ENCODE results near the gene SPTBN4.
A peak's percentile ranks its signal among the peaks of the same experiment; 100 is the strongest.
"Not testable (repeated sequence)": the region's sequence is repeated elsewhere in the genome, so short reads cannot be mapped to it uniquely, and the experiment has no call there.

SPTBN4 gene

DNA sequence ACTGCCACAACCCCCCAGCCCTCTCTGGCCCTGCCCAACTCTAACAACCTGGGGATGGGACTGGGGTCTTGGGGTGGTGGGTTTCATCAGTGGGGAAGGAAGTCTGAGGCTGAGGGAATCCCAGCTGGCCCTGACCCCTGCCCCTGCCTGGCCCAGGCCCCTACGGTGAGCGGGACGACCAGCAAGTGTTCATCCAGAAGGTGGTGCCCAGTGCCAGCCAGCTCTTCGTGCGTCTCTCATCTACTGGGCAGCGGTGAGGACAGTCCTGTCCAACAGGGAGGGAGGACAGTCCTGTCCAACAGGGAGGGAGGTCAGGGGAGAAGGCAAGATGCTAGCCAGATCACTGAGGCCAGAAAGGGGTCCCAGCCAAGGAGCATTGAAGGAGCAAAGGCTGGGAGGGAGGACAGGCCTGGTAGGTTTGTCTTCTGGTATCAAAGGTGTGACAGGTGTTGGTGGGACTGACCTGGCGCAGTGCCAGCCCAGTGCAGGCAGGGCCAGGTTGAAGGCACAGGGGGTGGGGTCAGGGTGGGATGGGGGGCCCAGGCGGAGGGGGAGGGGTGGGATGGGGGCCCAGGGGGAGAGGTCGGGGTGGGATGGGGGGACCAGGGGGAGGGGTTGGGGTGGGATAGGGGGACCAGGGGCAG is 122.2 kb downstream of the SPTBN4 start:
- no peak for DNase-seq
- ATAC-seq, result no peak

DNA sequence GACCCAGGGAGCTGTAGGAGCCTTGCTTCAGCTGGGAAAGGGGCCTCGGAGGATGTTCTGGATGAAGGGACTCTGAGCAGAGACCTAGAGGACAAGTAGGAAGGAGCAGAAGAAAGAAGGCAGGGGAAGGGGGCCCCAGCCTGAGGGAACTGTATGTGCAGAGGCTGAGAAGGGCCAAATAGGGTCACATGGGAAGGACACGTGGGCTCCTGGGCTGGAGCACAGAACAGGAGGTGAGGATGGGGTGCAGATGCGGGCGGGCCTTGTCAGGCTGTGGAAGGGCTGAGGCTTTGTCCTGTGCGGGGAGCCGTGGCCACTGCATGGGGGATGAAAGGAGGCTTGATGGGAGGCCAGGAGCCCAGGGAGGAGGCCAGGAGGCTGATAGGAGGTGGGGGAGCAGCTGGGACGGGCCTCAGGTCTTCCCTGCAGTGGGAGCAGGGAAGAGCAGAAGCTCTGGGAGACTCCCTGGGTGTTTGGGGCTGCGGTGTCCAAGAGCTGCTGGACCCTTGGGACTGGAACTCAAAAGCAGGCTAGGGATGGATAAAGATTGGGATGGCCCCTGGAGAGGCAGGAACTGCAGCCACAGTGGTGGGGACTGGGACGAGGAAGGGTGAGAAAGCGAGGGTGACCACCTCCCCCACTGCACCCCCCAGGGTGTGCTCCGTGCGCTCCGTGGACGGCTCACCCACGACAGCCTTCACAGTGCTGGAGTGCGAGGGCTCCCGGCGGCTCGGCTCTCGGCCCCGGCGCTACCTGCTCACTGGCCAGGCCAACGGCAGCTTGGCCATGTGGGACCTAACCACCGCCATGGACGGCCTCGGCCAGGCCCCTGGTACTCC is 123.0 kb downstream of the SPTBN4 start:
- DNase-seq (no peak), ATAC-seq (no peak)

DNA sequence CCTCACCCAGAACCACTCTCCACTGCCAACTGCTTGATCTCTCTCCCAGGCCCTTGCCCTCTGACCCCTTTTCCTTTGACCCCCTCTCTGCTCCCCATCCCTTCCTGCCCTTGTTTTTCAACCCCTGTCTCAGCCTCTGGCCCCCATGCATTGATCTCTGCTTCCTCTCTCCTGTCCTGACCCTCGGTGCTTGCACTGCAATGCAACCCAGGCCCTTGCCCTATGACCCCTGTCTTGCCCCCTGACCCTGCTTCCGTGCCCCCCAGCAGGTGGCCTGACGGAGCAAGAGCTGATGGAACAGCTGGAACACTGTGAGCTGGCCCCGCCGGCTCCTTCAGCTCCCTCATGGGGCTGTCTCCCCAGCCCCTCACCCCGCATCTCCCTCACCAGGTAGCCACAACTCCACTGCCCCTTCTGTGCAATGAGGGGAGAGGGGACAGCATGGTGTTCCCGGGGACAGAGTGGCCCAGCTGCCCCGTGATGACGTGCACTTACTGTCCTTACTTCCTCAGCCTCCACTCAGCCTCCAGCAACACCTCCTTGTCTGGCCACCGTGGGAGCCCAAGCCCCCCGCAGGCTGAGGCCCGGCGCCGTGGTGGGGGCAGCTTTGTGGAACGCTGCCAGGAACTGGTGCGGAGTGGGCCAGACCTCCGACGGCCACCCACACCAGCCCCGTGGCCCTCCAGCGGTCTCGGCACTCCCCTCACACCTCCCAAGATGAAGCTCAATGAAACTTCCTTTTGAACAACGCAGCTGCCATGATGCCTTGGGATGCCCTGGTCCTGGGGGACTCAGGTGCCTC is 123.9 kb downstream of the SPTBN4 start:
- ATAC-seq (no peak), DNase-seq (no peak)

DNA sequence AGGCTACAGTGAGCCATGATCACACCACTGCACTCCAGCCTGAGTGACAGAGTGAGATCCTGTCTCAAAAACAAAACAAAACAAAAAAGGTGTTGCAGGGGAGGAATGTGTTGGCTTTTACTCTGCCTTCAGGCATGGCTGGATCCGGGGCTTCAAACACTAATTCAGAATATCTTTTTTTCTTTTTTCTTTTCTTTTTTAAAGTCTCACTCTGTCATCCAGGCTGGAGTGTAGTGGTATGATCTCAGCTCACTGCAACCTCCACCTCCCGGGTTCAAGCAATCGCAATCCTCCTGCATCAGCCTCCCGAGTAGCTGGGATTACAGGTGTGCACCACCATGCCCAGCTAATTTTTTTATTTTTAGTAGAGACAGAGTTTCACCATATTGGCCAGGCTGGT is 124.9 kb downstream of the SPTBN4 start:
- not testable (repeated sequence) for DNase-seq, ATAC-seq

DNA sequence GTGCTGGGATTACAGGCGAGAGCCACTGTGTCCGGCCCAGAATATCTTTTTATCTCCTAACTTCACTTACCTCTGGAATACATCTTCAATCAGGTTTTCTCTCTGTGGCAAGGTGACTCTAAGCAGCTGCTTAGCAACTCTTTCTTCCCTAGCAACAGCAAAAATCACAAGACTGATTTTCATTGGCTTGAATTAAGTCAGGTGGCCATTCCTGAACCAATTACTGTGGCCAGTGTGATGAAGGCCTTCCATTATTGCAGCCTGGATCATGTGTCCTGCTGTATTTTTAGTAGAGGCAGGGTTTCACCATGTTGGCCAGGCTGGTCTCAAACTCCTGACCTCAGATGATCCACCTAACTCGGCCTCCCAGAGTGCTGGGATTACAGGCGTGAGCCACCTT is 125.4 kb downstream of the SPTBN4 start:
- ATAC-seq (peak; percentile 41), DNase-seq (no peak)

DNA sequence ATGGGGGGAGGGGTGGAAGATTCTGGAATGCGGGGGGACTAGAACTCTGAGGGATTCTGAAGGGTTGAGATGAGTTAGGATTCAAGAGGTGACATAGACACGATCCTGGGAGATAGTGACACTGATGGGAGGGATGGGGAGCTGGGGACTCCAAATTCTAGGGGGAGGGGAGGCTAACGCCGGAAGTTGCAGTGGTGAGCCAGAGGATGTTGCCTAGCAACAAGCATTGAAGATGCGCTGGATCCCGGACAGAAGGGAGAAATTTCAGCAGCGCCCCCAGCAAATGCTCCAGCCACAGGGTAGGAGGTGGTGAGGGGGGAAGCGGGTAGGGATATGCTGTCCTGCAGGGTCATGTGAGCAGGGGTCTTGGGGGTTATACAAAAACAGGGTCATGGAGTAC is 127.5 kb downstream of the SPTBN4 start:
- ATAC-seq (no peak), DNase-seq (no peak)

DNA sequence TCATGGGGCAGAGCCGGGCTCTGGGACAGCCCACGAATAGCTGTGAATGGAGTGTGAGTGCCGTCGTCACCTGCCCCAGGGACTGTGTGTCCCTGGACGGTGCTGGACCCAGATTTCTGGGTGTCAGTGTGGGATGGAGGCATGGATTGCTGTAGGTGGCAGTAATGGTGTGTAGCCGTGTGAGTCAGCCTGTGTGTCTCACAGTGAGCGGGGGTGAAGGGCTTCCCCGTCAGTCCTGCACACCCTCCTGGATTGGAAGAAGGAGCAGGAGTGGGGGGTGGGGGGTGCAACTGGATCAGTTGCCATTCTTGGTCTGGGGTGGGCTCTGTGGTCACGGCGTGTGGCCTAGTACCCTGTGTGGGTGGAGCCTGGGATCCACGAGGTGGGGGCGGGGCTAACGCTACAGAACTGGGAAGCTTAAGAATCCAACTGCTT is 127.9 kb downstream of the SPTBN4 start:
- ATAC-seq, result peak; percentile 33
- DNase-seq, result no peak

DNA sequence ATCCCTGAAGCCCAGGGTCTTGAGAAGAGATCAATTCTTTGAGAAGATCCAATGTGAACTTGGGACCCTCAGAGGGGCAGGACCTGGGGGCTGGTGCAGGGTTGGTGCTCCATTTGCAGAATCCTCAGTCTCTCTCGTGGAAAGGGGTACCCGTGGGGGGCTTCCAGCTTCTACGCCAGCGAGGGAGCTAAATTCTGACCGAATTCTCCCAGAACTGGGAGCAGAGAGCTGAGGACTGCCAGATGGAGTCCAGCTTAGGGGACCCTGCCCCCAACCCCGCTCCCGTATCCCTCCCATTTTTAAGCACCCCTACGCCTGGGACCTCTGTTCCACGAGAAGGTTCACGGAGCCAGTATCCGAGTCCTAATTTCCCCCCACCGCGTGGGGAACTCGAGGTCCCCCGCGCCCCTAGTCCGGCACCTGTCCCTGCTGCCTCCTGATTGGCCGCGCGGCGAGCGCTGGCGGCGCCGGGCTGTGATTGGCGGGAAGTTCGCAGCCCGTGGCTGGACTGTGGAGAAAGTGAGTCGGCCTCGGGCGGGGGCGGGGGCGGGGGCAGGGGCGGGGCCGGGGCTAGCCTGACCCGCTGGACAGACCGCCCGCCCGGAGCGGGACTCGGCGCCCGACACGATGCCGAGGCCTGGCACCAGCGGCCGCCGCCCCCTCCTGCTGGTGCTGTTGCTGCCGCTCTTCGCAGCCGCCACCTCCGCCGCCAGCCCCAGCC is 130.0 kb downstream of the SPTBN4 start:
- peak; percentile 49 for DNase-seq
- ATAC-seq, result no peak

DNA sequence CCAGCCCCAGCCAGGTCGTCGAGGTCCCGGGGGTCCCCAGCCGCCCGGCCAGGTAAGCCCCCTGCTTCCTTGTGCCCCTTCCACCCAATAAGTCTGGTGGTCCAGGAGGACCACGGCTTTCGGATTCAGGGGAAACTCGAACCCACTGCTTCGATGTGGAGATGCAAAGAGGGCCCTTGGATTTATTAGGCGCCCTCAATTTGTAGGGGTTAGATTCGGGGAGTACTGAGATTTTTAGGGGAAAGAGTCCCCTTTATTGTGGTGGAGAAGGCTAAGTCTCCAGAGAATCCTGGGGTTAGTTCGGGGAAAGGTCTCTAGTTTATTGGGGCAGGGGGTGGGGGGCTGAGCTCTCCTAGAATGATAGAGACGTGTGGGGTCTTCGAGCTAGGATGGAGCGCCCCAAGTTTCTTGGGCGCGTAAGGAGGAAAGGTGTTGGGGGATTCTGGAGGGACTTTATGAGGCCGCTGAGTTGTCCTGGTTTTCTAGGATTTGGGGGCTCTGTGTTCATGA is 130.6 kb downstream of the SPTBN4 start:
- no peak for DNase-seq
- no peak for ATAC-seq

DNA sequence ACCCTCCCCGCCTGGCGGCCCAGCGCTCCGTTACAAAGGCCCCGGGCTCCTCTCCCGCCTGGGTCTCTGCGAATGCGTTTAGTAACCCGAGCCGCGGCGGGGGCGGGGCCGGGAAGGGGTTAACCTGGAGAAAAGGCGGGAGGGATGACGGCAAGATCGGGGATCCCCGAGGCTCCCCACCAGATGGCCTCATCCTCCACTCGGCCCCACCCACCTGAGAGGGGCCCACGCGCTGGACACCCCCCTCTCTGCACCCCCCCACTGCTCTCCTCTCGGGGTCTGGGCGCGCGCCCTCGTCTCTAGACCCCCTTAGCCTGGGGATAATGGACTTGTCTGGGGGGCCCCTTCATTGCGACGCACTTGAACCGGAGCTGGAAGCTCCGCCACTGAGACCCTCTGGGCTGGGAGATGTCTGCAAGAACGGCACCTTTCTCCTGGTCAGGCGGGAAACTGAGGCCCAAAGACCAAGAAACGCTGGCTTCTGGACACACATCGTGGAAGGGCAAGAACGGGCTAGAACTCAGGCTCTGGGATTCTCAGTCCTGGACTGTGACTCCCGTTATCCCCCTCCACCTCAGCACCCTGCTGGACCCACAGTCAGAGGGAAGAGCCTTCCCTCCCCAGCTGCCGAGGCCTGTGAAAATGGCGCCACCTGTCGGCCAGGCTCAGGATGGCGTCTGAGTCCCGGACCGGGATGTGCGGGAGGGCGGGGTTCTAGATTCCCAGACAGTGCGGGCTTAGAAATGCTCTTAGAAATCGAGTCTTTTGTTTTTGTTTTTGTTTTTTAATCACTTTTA is 131.5 kb downstream of the SPTBN4 start:
- DNase-seq (peak; percentile 93), ATAC-seq (peak; percentile 56)

DNA sequence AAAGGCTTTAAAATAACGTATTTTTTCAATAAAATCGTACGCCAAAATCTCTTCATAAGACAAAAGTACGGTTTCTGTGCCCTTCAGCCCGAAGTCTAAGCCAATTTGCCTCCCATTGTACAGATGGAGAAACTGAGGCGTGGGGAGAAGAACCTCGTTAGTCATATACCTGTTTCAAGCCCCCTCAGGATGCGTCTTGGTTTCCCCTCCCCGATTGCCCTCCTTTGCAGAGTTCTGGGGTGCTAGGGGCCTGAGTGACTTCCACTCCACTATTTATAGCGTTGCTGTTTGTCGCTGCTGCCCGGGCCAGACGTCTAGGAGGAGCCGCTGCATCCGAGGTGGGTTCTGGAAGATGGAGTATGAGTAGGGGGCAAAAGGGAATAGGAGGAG is 132.1 kb downstream of the SPTBN4 start:
- ATAC-seq (no peak), DNase-seq (no peak)

DNA sequence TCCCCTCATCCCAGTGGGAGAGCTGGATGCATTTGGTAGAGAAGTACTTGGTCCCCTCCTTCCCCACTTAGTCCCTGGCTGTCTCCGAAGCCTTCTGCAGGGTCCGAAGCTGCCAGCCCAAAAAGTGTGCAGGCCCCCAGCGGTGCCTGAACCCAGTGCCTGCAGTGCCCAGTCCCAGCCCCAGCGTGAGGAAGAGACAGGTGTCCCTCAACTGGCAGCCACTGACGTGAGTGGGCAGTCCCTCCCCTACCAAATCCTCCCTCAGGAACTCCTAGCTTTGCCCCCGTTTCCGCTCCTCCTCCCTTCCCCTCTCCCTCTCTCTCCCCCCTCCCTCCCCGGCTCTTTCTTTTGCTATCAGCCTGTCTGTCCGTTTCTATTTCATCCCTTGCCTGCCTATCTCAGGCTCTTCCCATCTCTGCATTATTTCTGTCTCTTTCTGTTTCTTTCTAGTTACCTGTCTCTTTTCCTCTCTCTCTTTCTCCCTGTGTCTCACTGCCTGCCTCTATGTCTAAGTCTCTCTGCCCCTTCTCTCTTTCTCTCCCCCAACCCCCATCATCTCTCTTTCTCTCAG is 132.6 kb downstream of the SPTBN4 start:
- DNase-seq, result no peak
- ATAC-seq, result no peak

DNA sequence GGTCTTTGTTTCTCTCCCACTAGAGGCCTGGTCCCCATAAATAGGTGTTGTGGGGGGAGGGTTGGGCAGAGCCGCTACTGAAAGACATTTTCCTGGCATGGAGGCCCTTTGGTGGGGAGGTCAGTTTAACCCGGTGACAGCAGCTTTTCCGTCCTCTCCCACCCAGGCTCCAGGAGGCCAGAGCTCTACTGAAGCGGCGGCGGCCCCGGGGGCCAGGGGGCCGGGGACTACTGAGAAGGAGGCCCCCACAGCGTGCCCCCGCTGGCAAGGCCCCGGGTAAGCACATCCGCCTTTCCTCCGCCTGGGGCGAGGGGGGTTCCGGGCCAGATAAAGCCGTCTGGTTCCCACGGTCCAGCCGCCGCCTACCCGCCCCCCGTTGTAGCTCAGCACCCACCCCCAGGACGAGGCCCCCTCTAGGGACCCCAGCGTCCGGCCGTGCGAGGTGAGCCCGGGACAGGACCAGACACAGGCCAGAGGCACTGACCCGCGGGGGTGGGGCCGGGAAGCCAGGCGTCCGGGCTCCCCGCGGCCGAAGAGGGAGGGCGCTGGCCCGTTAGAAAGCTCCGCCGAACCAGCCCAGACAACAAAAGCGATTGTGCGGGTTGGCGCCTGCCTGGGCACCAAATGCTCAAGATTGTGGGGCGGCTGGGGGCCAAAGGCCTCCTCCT is 133.2 kb downstream of the SPTBN4 start:
- no peak for ATAC-seq
- DNase-seq, result no peak

DNA sequence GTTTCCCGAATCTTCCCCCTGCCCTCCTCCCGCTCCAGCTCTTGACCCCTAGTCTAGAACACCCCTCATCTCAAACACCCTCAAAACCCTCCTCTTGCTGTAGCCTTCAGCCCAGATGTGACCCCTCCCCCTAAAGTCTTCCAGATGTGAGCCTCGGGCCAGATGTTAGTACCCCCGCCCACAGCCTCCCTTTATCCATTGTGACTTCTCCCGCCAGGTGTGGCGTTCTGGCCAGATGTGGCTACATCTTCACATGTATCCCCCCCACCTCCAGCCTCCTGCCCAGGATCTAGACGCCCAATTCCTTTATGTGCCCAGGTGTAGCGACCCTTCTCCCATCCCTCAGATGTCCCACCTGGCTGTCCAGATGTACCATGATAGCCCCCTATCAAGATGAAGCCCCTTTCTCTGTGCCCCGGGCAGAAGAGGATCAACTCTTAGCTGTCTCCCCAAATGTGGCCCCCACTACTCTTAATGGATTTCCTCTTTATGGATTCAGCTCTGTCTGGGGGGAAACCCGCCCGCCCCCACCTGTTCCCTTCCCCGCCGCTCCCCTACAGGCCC is 133.9 kb downstream of the SPTBN4 start:
- no peak for DNase-seq
- no peak for ATAC-seq

DNA sequence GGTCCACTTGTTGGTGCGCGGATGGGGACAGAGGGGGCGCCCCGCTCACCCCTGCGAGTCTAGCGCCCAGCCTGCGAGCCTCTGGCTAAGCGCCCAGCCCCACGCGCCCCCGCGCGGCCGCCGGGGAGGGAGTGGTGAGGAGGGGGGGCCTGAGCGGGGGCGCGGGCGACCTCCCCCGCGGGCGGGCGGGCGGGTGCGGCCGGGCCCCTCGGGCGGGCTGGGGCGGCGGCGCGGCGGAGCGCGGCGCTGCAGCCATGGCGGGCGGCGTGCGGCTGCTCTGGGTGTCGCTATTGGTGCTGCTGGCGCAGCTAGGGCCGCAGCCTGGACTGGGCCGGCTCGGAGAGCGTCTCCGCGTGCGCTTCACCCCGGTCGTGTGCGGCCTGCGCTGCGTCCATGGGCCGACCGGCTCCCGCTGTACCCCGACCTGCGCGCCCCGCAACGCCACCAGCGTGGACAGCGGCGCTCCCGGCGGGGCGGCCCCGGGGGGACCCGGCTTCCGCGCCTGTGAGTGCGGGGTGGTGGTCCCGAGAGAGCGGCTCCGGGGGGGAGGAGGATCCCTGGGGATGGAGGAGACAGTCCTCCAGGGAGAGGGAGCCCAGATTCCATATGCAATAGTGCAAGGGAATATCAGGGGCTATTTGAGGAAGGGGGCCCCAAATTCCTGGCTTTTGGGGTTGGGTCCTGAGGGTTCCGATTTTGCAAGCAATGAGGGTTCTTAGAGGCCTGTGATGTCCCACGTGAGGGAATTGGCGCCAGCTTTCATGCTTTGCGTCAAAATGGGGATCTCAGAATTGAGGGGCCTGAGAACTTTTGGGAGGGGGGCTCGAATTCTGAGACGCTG is 134.6 kb downstream of the SPTBN4 start, which contains the start of gene LTBP4:
Gene LTBP4 (plus strand): TSS at position 236 of the 841 bp plus-strand sequence. CDS start 19 bp downstream, at position 255.
- DNase-seq (peak; percentile 53), ATAC-seq (no peak)

DNA sequence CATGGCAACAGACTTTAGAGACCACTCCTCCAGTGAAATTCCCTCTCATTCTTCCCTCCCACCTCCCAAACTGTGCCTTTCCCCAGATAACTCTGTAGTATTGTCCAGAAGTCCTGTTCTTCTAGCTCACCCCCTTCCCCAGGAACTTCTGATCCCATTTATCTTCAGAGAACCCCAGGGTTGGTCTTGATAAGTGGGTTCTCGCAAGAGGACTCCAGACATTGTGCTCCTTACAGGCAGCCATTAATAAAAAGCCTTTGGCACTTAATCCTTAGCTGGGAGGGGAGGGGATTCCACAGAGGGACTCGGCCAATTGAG is 136.2 kb downstream of the SPTBN4 start:
- ATAC-seq (no peak), DNase-seq (no peak)

DNA sequence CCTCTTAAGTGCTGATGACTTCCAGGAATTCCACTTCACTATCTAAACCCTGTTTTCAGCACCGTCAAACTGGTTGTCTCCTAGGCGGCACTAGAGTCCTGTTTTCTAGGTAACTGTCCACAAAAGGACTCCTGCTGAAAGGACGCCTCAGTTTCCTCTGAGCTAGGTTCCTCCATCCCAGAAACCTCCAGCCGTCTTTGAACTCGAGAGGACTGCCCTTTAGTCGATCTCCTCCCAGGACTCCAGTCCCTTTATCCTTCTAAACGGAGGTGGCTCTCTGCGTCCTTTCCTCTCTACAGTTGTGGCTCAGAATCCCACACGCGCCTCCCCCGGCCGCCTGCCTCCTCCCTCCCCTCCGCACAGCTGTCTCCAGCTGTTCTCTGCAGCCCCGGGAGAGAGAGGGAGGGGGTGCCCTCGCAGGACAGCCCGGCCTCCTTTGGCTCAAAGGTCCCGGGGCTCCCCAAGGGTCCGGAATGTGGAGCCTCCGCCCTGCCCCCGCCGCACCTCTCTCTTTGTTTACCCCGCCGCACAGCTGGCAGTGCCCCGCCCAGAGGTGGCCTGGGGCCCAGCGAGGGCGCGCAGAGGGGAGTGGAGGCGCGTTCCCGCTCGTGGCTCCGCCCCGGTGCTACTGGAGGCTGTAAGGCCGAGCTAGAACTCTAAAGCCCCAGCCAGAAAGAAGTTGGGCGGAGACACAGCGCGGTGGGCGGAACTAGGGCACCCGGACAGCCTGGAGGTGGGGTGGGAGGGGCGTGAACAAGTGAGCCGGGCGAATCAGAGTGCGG is 136.8 kb downstream of the SPTBN4 start:
- peak; percentile 96 for DNase-seq
- ATAC-seq, result peak; percentile 75

DNA sequence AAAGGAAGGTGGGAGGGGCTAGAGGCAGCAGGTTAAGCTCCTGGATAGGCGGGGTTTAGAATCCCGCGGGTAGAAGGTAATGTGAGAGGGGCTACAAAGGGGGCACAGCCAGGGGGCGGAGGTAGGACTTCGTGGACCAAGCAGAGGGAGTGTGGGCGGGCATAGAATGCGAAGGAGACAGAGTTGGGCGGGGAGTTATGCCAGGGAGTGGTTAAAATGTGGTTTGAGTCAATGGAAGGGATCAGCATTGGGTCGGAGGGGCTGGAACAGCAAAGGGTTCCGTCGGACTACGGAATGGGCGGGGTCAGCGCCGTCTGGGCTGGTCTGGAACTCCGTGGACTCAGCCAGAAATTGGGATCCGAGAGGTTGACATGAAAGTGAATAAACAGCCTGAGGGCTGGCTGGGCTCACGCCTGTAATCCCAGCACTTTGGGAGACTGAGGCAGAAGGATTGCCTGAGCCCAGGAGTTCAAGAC is 137.4 kb downstream of the SPTBN4 start:
- DNase-seq (no peak), ATAC-seq (no peak)

Data from stimulated activated naive CD8-positive, alpha-beta T cell treated with anti-CD3 and anti-CD28 coated beads, Interleukin-15, Interleukin-2, amounts not matched to agents 100 U/mL and 50 U/mL, for 24 hours (primary cell).